Left ventricle myocardium inferior (tissue), 1 donor: ENCODE data around the gene RAET1G. TPM values are rescaled to one million over a fixed set of nuclear protein-coding genes. Genes with fewer than 3 reads are reported as not detected.
A peak's percentile ranks its signal among the peaks of the same experiment; 100 is the strongest.
"Not testable (repeated sequence)": the region's sequence is repeated elsewhere in the genome, so short reads cannot be mapped to it uniquely, and the experiment has no call there.

Source experiments
- DNase-seq: peaks from one replicate; pipeline ENCODE4 v3.0.0-alpha.2; 2020
- H3K27ac ChIP-seq: fragments of 200-600 bp; replicated peaks from 2 replicates; pipeline ENCODE4 v1.8.0; 2021
- H3K27me3 ChIP-seq: fragments of 200-600 bp; 2 replicates; pipeline ENCODE4 v1.8.0; 2021; ENCODE audit warnings: low read depth
- H3K36me3 ChIP-seq: fragments of 200-600 bp; 2 replicates; pipeline ENCODE4 v1.8.0; 2021
- H3K4me1 ChIP-seq: fragments of 200-600 bp; 2 replicates; pipeline ENCODE4 v1.8.0; 2021
- H3K4me3 ChIP-seq: fragments of 200-600 bp; 2 replicates; pipeline ENCODE4 v1.8.0; 2021; ENCODE audit warnings: mild to moderate bottlenecking, moderate library complexity
- H3K9me3 ChIP-seq: fragments of 200-600 bp; replicated peaks from 2 replicates; pipeline ENCODE4 v1.8.0; 2021
- CTCF ChIP-seq: fragments of 200-600 bp; IDR thresholded peaks from 2 replicates; pipeline ENCODE4 v1.8.0; 2021; ENCODE audit warnings: antibody characterized with exemption, mild to moderate bottlenecking, borderline replicate concordance
- intact Hi-C: fragments of 100-400 bp; cut with micrococcal nuclease; formaldehyde crosslinking; loops from one replicate; pipeline ENCODE4 v1.11.0; 2022
- total RNA-seq: library from RNA; stranded (reverse); fragmentation: NEBNext Ultra II Directional; extraction: Animal tissue kit (Norgen Biotek cat#: 25700); gene quantifications from one replicate; pipeline ENCODE4 v1.2.1, GENCODE V29; 2021
- donor health status: DM: no; HTN: yes; CAD: no; lungs with severe emphysema.

Gene RAET1G
- total RNA-seq, 1 donor from 2014 or later, result 0.19 TPM

- H3K4me1 ChIP-seq, result peaks cover 28% of the 10 kb centered on the region
- no peak for DNase-seq
- peak overlapping the region; percentile 69 for H3K4me3 ChIP-seq
- H3K27ac ChIP-seq, result no peak overlapping the region
- H3K36me3 ChIP-seq, result no peaks in the 10 kb centered on the region
- intact Hi-C loops, result no loop called here
- H3K27me3 ChIP-seq, result peaks cover 96% of the 10 kb centered on the region
- TF ChIP-seq CTCF, result no peak
- H3K9me3 ChIP-seq, result no peaks in the 10 kb centered on the region
Measured at GRCh38 chr6:149962461-149963211, 39.7 kb upstream of the RAET1G start.

GRCh38 chr6:149961728-149962425, 39.0 kb upstream of the RAET1G start:
- TF ChIP-seq CTCF, result peak; percentile 13
- Histone ChIP-seq H3K36me3 (no peaks in the 10 kb centered on the region), H3K4me3 (no peak overlapping the region), H3K4me1 (peaks cover 28% of the 10 kb centered on the region), H3K27ac (no peak overlapping the region), H3K9me3 (no peaks in the 10 kb centered on the region), H3K27me3 (peaks cover 96% of the 10 kb centered on the region)
- no peak for DNase-seq
- intact Hi-C loops, result no loop called here

GRCh38 chr6:149960488-149960887, 37.6 kb upstream of the RAET1G start:
- Histone ChIP-seq H3K9me3 (no peaks in the 10 kb centered on the region), H3K4me3 (no peak overlapping the region), H3K4me1 (peaks cover 27% of the 10 kb centered on the region), H3K27me3 (peaks cover 98% of the 10 kb centered on the region), H3K27ac (no peak overlapping the region), H3K36me3 (no peaks in the 10 kb centered on the region)
- no peak for DNase-seq
- no peak for TF ChIP-seq CTCF
- intact Hi-C loops, result no loop called here

GRCh38 chr6:149959806-149960205, 36.9 kb upstream of the RAET1G start:
- H3K27ac ChIP-seq, H3K36me3 ChIP-seq, H3K4me3 ChIP-seq, intact Hi-C loops, H3K9me3 ChIP-seq, DNase-seq: not testable (repeated sequence)
- H3K4me1 ChIP-seq, result peaks cover 20% of the 10 kb centered on the region
- H3K27me3 ChIP-seq, result peaks cover 98% of the 10 kb centered on the region

- Histone ChIP-seq H3K27me3 (peaks cover 98% of the 10 kb centered on the region), H3K4me1 (peaks cover 11% of the 10 kb centered on the region)
- H3K36me3 ChIP-seq, H3K27ac ChIP-seq, DNase-seq, intact Hi-C loops, H3K4me3 ChIP-seq, H3K9me3 ChIP-seq: not testable (repeated sequence)
Measured at GRCh38 chr6:149958124-149958523, 35.2 kb upstream of the RAET1G start.

GRCh38 chr6:149955654-149956317, 32.9 kb upstream of the RAET1G start:
- H3K36me3 ChIP-seq, H3K27ac ChIP-seq, intact Hi-C loops, H3K4me3 ChIP-seq, H3K9me3 ChIP-seq, DNase-seq, H3K4me1 ChIP-seq: not testable (repeated sequence)
- H3K27me3 ChIP-seq, result peaks cover 98% of the 10 kb centered on the region

- H3K27ac ChIP-seq, H3K4me3 ChIP-seq, H3K4me1 ChIP-seq, intact Hi-C loops, H3K9me3 ChIP-seq, DNase-seq, H3K36me3 ChIP-seq: not testable (repeated sequence)
- peaks cover 98% of the 10 kb centered on the region for H3K27me3 ChIP-seq
Measured at GRCh38 chr6:149954984-149955653, 32.2 kb upstream of the RAET1G start.

- H3K4me1 ChIP-seq, H3K9me3 ChIP-seq, intact Hi-C loops, DNase-seq, H3K36me3 ChIP-seq, H3K27ac ChIP-seq: not testable (repeated sequence)
- Histone ChIP-seq H3K4me3 (peak overlapping the region; percentile 29), H3K27me3 (peaks cover 98% of the 10 kb centered on the region)
Measured at GRCh38 chr6:149954328-149954983, 31.5 kb upstream of the RAET1G start.

- Histone ChIP-seq H3K27me3 (peaks cover 98% of the 10 kb centered on the region), H3K4me3 (peak overlapping the region; percentile 29)
- H3K27ac ChIP-seq, H3K4me1 ChIP-seq, H3K36me3 ChIP-seq, DNase-seq, H3K9me3 ChIP-seq, intact Hi-C loops: not testable (repeated sequence)
Measured at GRCh38 chr6:149953934-149954327, 31.0 kb upstream of the RAET1G start.

GRCh38 chr6:149953390-149953789, 30.5 kb upstream of the RAET1G start:
- intact Hi-C loops, H3K9me3 ChIP-seq, H3K4me1 ChIP-seq, H3K36me3 ChIP-seq, H3K27ac ChIP-seq, H3K4me3 ChIP-seq, DNase-seq: not testable (repeated sequence)
- peaks cover 99% of the 10 kb centered on the region for H3K27me3 ChIP-seq
